H9 (cell line): ENCODE data around the gene TMIE. TPM values are rescaled to one million over a fixed set of nuclear protein-coding genes. Genes with fewer than 3 reads are reported as not detected.

Source experiments
- DNase-seq: peaks from one replicate; pipeline ENCODE4 v3.0.0-alpha.2; 2017
- H2AFZ ChIP-seq: one replicate; pipeline ENCODE4 v1.6.1; 2013; ENCODE audit warnings: mild to moderate bottlenecking, low read length, control low read depth, moderate library complexity
- H2AK5ac ChIP-seq: 2 replicates; pipeline ENCODE4 v1.6.1; 2013; ENCODE audit warnings: low read length, control low read depth, mixed read lengths; ENCODE audit not compliant: insufficient read length
- H2BK120ac ChIP-seq: one replicate; pipeline ENCODE4 v1.6.1; 2013; ENCODE audit warnings: low read depth, mild to moderate bottlenecking, low read length, control low read depth, inconsistent platforms; ENCODE audit not compliant: poor library complexity, severe bottlenecking
- H2BK12ac ChIP-seq: 2 replicates; pipeline ENCODE4 v1.6.1; 2013; ENCODE audit warnings: low read length, control low read depth, mixed read lengths, low read depth; ENCODE audit not compliant: insufficient read length
- H2BK15ac ChIP-seq: 2 replicates; pipeline ENCODE4 v1.6.1; 2013; ENCODE audit warnings: low read depth, low read length, control low read depth
- H2BK20ac ChIP-seq: one replicate; pipeline ENCODE4 v1.6.1; 2013; ENCODE audit warnings: low read depth, mild to moderate bottlenecking, low read length, control low read depth, inconsistent platforms; ENCODE audit not compliant: poor library complexity, severe bottlenecking
- H2BK5ac ChIP-seq: 2 replicates; pipeline ENCODE4 v1.6.1; 2013; ENCODE audit warnings: low read length, control low read depth, mixed read lengths; ENCODE audit not compliant: insufficient read length
- H3K14ac ChIP-seq: 2 replicates; pipeline ENCODE4 v1.6.1; 2013; ENCODE audit warnings: low read length, control low read depth; ENCODE audit not compliant: insufficient read depth
- H3K18ac ChIP-seq: 2 replicates; pipeline ENCODE4 v1.6.1; 2013; ENCODE audit warnings: low read depth, mild to moderate bottlenecking, mixed read lengths, low read length, control low read depth; ENCODE audit not compliant: insufficient read length
- H3K23ac ChIP-seq: 2 replicates; pipeline ENCODE4 v1.6.1; 2013; ENCODE audit warnings: low read length, control low read depth, mixed read lengths, low read depth; ENCODE audit not compliant: insufficient read length
- H3K23me2 ChIP-seq: 2 replicates; pipeline ENCODE4 v1.6.1; 2013; ENCODE audit warnings: low read depth, mild to moderate bottlenecking, mixed read lengths, low read length, control low read depth; ENCODE audit not compliant: insufficient read length, poor library complexity, severe bottlenecking
- H3K27ac ChIP-seq: 2 replicates; pipeline ENCODE4 v1.5.1; 2013; ENCODE audit warnings: low read length, control low read depth, mixed read lengths, low read depth; ENCODE audit not compliant: insufficient read length
- H3K27me3 ChIP-seq: 2 replicates; pipeline ENCODE4 v1.6.1; 2013; ENCODE audit warnings: low read length, control low read depth, inconsistent platforms; ENCODE audit not compliant: insufficient read depth
- H3K4ac ChIP-seq: 2 replicates; pipeline ENCODE4 v1.6.1; 2013; ENCODE audit warnings: low read depth, mild to moderate bottlenecking, control low read depth, inconsistent platforms, low read length, moderate library complexity
- H3K4me1 ChIP-seq: 2 replicates; pipeline ENCODE4 v1.6.1; 2013; ENCODE audit warnings: low read length, control low read depth, inconsistent platforms; ENCODE audit not compliant: insufficient read depth
- H3K4me2 ChIP-seq: 2 replicates; pipeline ENCODE4 v1.6.1; 2013; ENCODE audit warnings: low read length, control low read depth, mixed read lengths; ENCODE audit not compliant: insufficient read length, insufficient read depth
- H3K56ac ChIP-seq: 2 replicates; pipeline ENCODE4 v1.6.1; 2013; ENCODE audit warnings: low read depth, mild to moderate bottlenecking, mixed read lengths, low read length, control low read depth; ENCODE audit not compliant: insufficient read length
- H3K79me1 ChIP-seq: 2 replicates; pipeline ENCODE4 v1.6.1; 2013; ENCODE audit warnings: low read depth, mild to moderate bottlenecking, moderate library complexity, low read length, control low read depth, inconsistent platforms; ENCODE audit not compliant: insufficient read depth, poor library complexity, severe bottlenecking
- H3K79me2 ChIP-seq: 2 replicates; pipeline ENCODE4 v1.6.1; 2013; ENCODE audit warnings: low read length, control low read depth, inconsistent platforms; ENCODE audit not compliant: insufficient read depth
- H3K9ac ChIP-seq: 2 replicates; pipeline ENCODE4 v1.6.1; 2013; ENCODE audit warnings: low read length, control low read depth, mixed read lengths; ENCODE audit not compliant: insufficient read length; ENCODE audit errors: extremely low read depth
- H3K9me3 ChIP-seq: one replicate; pipeline ENCODE4 v1.6.1; 2013; ENCODE audit warnings: low read depth, low read length, inconsistent platforms; ENCODE audit not compliant: control insufficient read depth
- H3T11ph ChIP-seq: one replicate; pipeline ENCODE4 v1.6.1; 2013; ENCODE audit warnings: mild to moderate bottlenecking, low read length, control low read depth, inconsistent platforms
- H4K20me1 ChIP-seq: one replicate; pipeline ENCODE4 v1.6.1; 2013; ENCODE audit not compliant: control insufficient read depth, insufficient read length, insufficient read depth
- H4K5ac ChIP-seq: 2 replicates; pipeline ENCODE4 v1.6.1; 2013; ENCODE audit warnings: low read depth, mild to moderate bottlenecking, mixed read lengths, low read length, control low read depth; ENCODE audit not compliant: insufficient read length
- H4K8ac ChIP-seq: replicated peaks from 2 replicates; pipeline ENCODE4 v1.6.1; 2013; ENCODE audit warnings: low read length, control low read depth, mixed read lengths, low read depth; ENCODE audit not compliant: insufficient read length
- H4K91ac ChIP-seq: 2 replicates; pipeline ENCODE4 v1.6.1; 2013; ENCODE audit warnings: low read depth, mild to moderate bottlenecking, moderate library complexity, mixed read lengths, low read length, control low read depth; ENCODE audit not compliant: insufficient read length
- H3K27ac Mint-ChIP-seq, 3 experiments: 2 replicates in 2 of 3; 3 replicates in 1 of 3; pipeline ENCODE4 v1.8.0; 2020 to 2021; ENCODE audit warnings: mixed read lengths in 3 of 3, mild to moderate bottlenecking in 1 of 3, moderate library complexity in 1 of 3
- H3K27me3 Mint-ChIP-seq: 2 replicates; pipeline ENCODE4 v1.8.0; 2021; ENCODE audit warnings: low read depth, mild to moderate bottlenecking, moderate library complexity, mixed read lengths
- H3K36me3 Mint-ChIP-seq, 3 experiments: 2 replicates in 2 of 3; 3 replicates in 1 of 3; pipeline ENCODE4 v1.8.0; 2020 to 2021; ENCODE audit warnings: low read depth in 3 of 3, mixed read lengths in 3 of 3; ENCODE audit not compliant: insufficient read depth in 1 of 3
- H3K4me1 Mint-ChIP-seq, 2 experiments: 2 replicates each; pipeline ENCODE4 v1.8.0; 2020; ENCODE audit warnings: mixed read lengths in 2 of 2
- H3K4me3 Mint-ChIP-seq, 2 experiments: 2 replicates in 1 of 2; 3 replicates in 1 of 2; pipeline ENCODE4 v1.8.0; 2020 to 2021; ENCODE audit warnings: mild to moderate bottlenecking in 2 of 2, mixed read lengths in 2 of 2, moderate library complexity in 1 of 2
- H3K9me3 Mint-ChIP-seq, 2 experiments: 2 replicates in 1 of 2; 3 replicates in 1 of 2; pipeline ENCODE4 v1.8.0; 2020; ENCODE audit warnings: mild to moderate bottlenecking in 2 of 2, mixed read lengths in 2 of 2, moderate library complexity in 1 of 2
- WGBS: extraction: QIAGEN DNeasy Blood & Tissue Kit; methylation state at CpG from one replicate; pipeline ENCODE4 v1.1.7; 2013; ENCODE audit warnings: missing lambda C conversion rate, low lambda C conversion rate, mixed read lengths; ENCODE audit not compliant: insufficient read length; ENCODE audit errors: extremely low coverage; 5-methylcytosine and 5-hydroxymethylcytosine counted together
- total RNA-seq: library from RNA; stranded (reverse); gene quantifications from 2 replicates; pipeline ENCODE4 v1.2.1, GENCODE V29; 2021
- TF ChIP-seq, protein P1 (sequence below): fragments of 200-600 bp; sonication (generic); conservative IDR thresholded peaks from 3 replicates; pipeline ENCODE4 v1.8.0; 2021; ENCODE audit warnings: antibody characterized with exemption, mild to moderate bottlenecking

The TMIE gene
- total RNA-seq, 1 experiment from 2014 or later, result 0.63 TPM

DNA sequence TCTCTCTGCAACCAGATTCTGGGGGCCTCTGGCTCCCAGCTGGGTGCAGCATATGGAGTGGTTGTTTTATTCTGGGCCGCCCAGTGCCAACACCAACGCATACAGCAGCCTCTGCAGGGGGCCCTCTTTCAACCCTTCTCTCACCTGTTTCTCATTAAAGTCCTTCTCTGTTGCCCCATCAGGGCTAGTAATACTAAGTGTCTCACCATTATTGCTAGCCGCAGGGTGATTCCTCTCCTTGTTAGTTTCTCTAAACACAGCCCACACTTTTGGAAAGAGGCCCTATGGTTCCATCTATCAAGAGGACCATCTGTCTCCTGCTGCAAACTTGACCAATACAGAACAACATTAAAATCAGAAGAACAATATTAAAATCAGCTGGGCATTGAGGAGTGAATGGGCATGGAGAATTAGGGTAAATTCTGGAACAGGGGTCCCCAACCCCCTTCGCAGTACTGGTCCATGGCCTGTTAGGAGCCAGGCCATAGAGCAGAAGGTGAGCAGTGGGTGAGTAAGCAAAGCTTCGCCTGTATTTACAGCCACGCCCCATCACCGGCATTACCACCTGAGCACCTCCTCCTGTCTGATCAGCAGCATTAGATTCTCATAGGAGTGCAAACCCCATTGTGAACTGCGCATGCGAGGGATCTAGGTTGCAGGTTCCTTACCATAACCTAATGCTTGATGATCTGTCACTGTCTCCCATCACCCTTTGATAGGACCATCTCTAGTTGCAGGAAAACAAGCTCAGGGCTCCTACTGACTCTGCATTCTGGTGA lies 44.2 kb upstream of the TMIE start:
- Histone ChIP-seq H2AFZ (no peak overlapping the region), H3K27ac (no peak overlapping the region), H3K18ac (no peak overlapping the region), H2AK5ac (no peak overlapping the region), H3K4ac (no peak overlapping the region), H4K20me1 (no peaks in the 10 kb centered on the region), H3K79me2 (no peaks in the 10 kb centered on the region), H3K9me3 (no peaks in the 10 kb centered on the region), H3K56ac (no peak overlapping the region), H4K5ac (no peak overlapping the region), H3K27me3 (no peaks in the 10 kb centered on the region), H3K79me1 (no peaks in the 10 kb centered on the region), H3K4me1 (peaks cover 16% of the 10 kb centered on the region; the same call in 1 of the 2 replicates), H3K14ac (no peak overlapping the region), H3K23me2 (no peaks in the 10 kb centered on the region), H2BK120ac (no peak overlapping the region), H4K91ac (no peak overlapping the region), H3K23ac (no peak overlapping the region), H2BK12ac (no peak overlapping the region), H2BK20ac (no peak overlapping the region), H3K4me2 (no peak overlapping the region), H3T11ph (no peak overlapping the region), H3K9ac (no peak overlapping the region), H4K8ac (no peak overlapping the region), H2BK15ac (no peak overlapping the region), H2BK5ac (no peak overlapping the region)
- DNase-seq, result peak; percentile 25
- Mint-ChIP-seq H3K36me3 (peaks cover 0 to 8% (median 6%) of the 10 kb centered on the region in 3 experiments), H3K4me3 (no peak overlapping the region), H3K9me3 (peaks cover 10 to 12% of the 10 kb centered on the region in 2 experiments), H3K4me1 (peaks cover 60 to 63% of the 10 kb centered on the region in 2 experiments), H3K27me3 (peaks cover 3% of the 10 kb centered on the region), H3K27ac (peak overlapping the region in 1 of 3 experiments; percentile 19; a peak in 2 of 7 replicates)
- TF ChIP-seq, protein P1, sequence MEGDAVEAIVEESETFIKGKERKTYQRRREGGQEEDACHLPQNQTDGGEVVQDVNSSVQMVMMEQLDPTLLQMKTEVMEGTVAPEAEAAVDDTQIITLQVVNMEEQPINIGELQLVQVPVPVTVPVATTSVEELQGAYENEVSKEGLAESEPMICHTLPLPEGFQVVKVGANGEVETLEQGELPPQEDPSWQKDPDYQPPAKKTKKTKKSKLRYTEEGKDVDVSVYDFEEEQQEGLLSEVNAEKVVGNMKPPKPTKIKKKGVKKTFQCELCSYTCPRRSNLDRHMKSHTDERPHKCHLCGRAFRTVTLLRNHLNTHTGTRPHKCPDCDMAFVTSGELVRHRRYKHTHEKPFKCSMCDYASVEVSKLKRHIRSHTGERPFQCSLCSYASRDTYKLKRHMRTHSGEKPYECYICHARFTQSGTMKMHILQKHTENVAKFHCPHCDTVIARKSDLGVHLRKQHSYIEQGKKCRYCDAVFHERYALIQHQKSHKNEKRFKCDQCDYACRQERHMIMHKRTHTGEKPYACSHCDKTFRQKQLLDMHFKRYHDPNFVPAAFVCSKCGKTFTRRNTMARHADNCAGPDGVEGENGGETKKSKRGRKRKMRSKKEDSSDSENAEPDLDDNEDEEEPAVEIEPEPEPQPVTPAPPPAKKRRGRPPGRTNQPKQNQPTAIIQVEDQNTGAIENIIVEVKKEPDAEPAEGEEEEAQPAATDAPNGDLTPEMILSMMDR, result no peak
- no CpG with 5 or more reads among the region's 9 CpGs for WGBS
